GM19328 (cell line): ENCODE results near the gene MGAT2.
"Not testable (repeated sequence)": the region's sequence is repeated elsewhere in the genome, so short reads cannot be mapped to it uniquely, and the experiment has no call there.

ENCODE experiments used
- ATAC-seq: cut with Tn5 transposase; IDR thresholded peaks from one replicate; pipeline ENCODE4 v1.9.1; 2021; ENCODE audit warnings: mild to moderate bottlenecking, moderate library complexity; ENCODE audit not compliant: unreplicated experiment

The MGAT2 gene

GRCh38 chr14:49653508-49653907 is 32.9 kb downstream of the MGAT2 start:
- ATAC-seq: no peak

GRCh38 chr14:49654511-49654910 is 33.9 kb downstream of the MGAT2 start:
- ATAC-seq: no peak

GRCh38 chr14:49657500-49657899 is 36.9 kb downstream of the MGAT2 start:
- ATAC-seq: not testable (repeated sequence)

GRCh38 chr14:49659526-49660455 is 39.2 kb downstream of the MGAT2 start:
- ATAC-seq: no peak

- ATAC-seq: no peak
These were observed 49.9 kb downstream of the MGAT2 start for GRCh38 chr14:49670475-49670874.
